Endothelial cell of umbilical vein (primary cell): Measurements from ENCODE around the gene NCOA3. TPM values are rescaled to one million over a fixed set of nuclear protein-coding genes. Genes with fewer than 3 reads are reported as not detected.

Experiments used
- BruUV-seq: library from RNA; stranded (reverse); fragments of 400-500 nt; replicated peaks from 2 replicates; lab custom pipeline; 2021; lab: Mats Ljungman, UMichigan
- CTCF ChIA-PET: fragments of 300-600, 350-600 bp; sonication (Branson Sonifier 250); formaldehyde crosslinking; loops from one replicate; lab custom pipeline; 2021; ENCODE audit warnings: antibody characterized with exemption, inconsistent platforms; lab: Charles Lee
- POLR2A ChIA-PET: fragments of 300-600, 350-600 bp; sonication (Branson Sonifier 250); formaldehyde crosslinking; loops from one replicate; lab custom pipeline; 2021; ENCODE audit warnings: antibody characterized with exemption, inconsistent platforms; lab: Charles Lee
- DNase-seq: peaks from one replicate; pipeline ENCODE4 v3.0.0-alpha.2; 2011; ENCODE audit warnings: low read depth, low spot score
- FAIRE-seq: peaks from 2 replicates; lab custom pipeline; 2011; peaks lifted over from hg19 to GRCh38; lab: Jason Lieb, UNC
- H2AFZ ChIP-seq: 2 replicates; pipeline ENCODE4 v1.6.0; 2012; ENCODE audit warnings: low read depth, low read length, control low read depth, inconsistent platforms
- H3K27ac ChIP-seq: 2 replicates; pipeline ENCODE4 v1.5.1; 2011; ENCODE audit warnings: low read depth, mild to moderate bottlenecking, control low read depth, low read length, moderate library complexity; ENCODE audit not compliant: insufficient read depth
- H3K27me3 ChIP-seq, 2 experiments: 2 replicates each; pipeline versions ENCODE4 v1.6.0 to v1.6.1; 2011; ENCODE audit warnings: low read length in 2 of 2, mixed read lengths in 1 of 2; ENCODE audit not compliant: control insufficient read depth in 2 of 2, insufficient read depth in 2 of 2
- H3K36me3 ChIP-seq, 2 experiments: 2 replicates in 1 of 2; 3 replicates in 1 of 2; pipeline ENCODE4 v1.5.1; 2011; ENCODE audit warnings: low read length in 2 of 2, mild to moderate bottlenecking in 1 of 2, moderate library complexity in 1 of 2; ENCODE audit not compliant: control insufficient read depth in 2 of 2, insufficient read depth in 2 of 2; ENCODE audit errors: extremely low read depth in 1 of 2
- H3K4me1 ChIP-seq: 3 replicates; pipeline ENCODE4 v1.5.1; 2011; ENCODE audit warnings: mild to moderate bottlenecking, low read length; ENCODE audit not compliant: control insufficient read depth, insufficient read depth; ENCODE audit errors: extremely low read depth
- H3K4me2 ChIP-seq: 2 replicates; pipeline ENCODE4 v1.6.1; 2011; ENCODE audit warnings: low read length, control low read depth, mixed read lengths; ENCODE audit not compliant: insufficient read depth
- H3K4me3 ChIP-seq, 3 experiments: fragments of 200-600 bp in 1 of 3; sonication (generic), shearing (Covaris generic) in 1 of 3; replicated peaks in 1 of 3; 2 replicates each; pipeline ENCODE4 v1.5.1; 2011 to 2016; ENCODE audit warnings: control low read depth in 3 of 3, low read length in 3 of 3, mild to moderate bottlenecking in 2 of 3, inconsistent platforms in 1 of 3, low read depth in 1 of 3, moderate library complexity in 1 of 3; ENCODE audit not compliant: insufficient read depth in 1 of 3
- H3K79me2 ChIP-seq: 2 replicates; pipeline ENCODE4 v1.6.0; 2012; ENCODE audit warnings: low read length, inconsistent platforms; ENCODE audit not compliant: control insufficient read depth, insufficient read depth
- H3K9ac ChIP-seq: replicated peaks from 2 replicates; pipeline ENCODE3; 2011; ENCODE audit warnings: low read length, control low read depth; ENCODE audit not compliant: insufficient read depth; ENCODE audit errors: extremely low read depth
- H3K9me1 ChIP-seq: replicated peaks from 3 replicates; pipeline ENCODE4 v1.6.0; 2011; ENCODE audit warnings: mild to moderate bottlenecking, low read length; ENCODE audit not compliant: control insufficient read depth, insufficient read depth; ENCODE audit errors: extremely low read depth
- H3K9me3 ChIP-seq: replicated peaks from 2 replicates; pipeline ENCODE4 v1.5.1; 2012; ENCODE audit warnings: low read length, inconsistent platforms; ENCODE audit not compliant: control insufficient read depth, insufficient read depth
- H4K20me1 ChIP-seq: replicated peaks from 2 replicates; pipeline ENCODE3; 2011; ENCODE audit warnings: mild to moderate bottlenecking, low read length; ENCODE audit not compliant: control insufficient read depth, insufficient read depth; ENCODE audit errors: extremely low read depth
- CTCF ChIP-seq, 2 donors: IDR thresholded peaks; 1 replicate in 1 of 2; 2 replicates in 1 of 2; pipeline ENCODE4 v1.5.1; 2011; ENCODE audit warnings: low read length in 2 of 2, mild to moderate bottlenecking in 2 of 2, moderate library complexity in 2 of 2, control low read depth in 1 of 2, inconsistent platforms in 1 of 2, low read depth in 1 of 2; ENCODE audit not compliant: insufficient read depth in 1 of 2; ENCODE audit errors: extremely low read depth in 1 of 2
- EZH2 ChIP-seq: IDR thresholded peaks from 2 replicates; pipeline ENCODE4 v1.6.1; 2012; ENCODE audit warnings: borderline replicate concordance, low read depth, mild to moderate bottlenecking, moderate library complexity, low read length, inconsistent platforms; ENCODE audit not compliant: severe bottlenecking
- FOS ChIP-seq: IDR thresholded peaks from 2 replicates; pipeline ENCODE4 v1.6.1; 2011; ENCODE audit warnings: mild to moderate bottlenecking, low read length, moderate library complexity, borderline replicate concordance; ENCODE audit not compliant: insufficient read depth
- GATA2 ChIP-seq: IDR thresholded peaks from 2 replicates; pipeline ENCODE4 v1.7.0; 2011; ENCODE audit warnings: low read depth, mild to moderate bottlenecking, moderate library complexity, mixed read lengths, low read length; ENCODE audit not compliant: insufficient read length, insufficient read depth
- JUN ChIP-seq: IDR thresholded peaks from 2 replicates; pipeline ENCODE4 v1.6.1; 2011; ENCODE audit warnings: borderline replicate concordance, low read depth; ENCODE audit not compliant: insufficient read length, insufficient read depth
- MYC ChIP-seq: IDR thresholded peaks from one replicate; pipeline ENCODE4 v1.6.1; 2011; ENCODE audit warnings: mild to moderate bottlenecking, low read depth, low read length
- POLR2A ChIP-seq: IDR thresholded peaks from 2 replicates; pipeline ENCODE4 v1.6.1; 2012; ENCODE audit warnings: low read depth, mild to moderate bottlenecking, control low read depth, low read length
- POLR2AphosphoS5 ChIP-seq: IDR thresholded peaks from 2 replicates; pipeline ENCODE4 v1.6.1; 2012; ENCODE audit warnings: low read depth, mild to moderate bottlenecking, control low read depth, low read length, moderate library complexity; ENCODE audit not compliant: insufficient read depth
- dilution Hi-C: fragments of 300-500 bp; cut with MboI; formaldehyde crosslinking; loops from one replicate; pipeline ENCODE4 v1.15.0; 2019; ENCODE audit warnings: low sequenced_read_pairs; ENCODE audit not compliant: extremely low pct_ligation_motif_present
- intact Hi-C: fragments of 100-400 bp; cut with micrococcal nuclease; formaldehyde crosslinking; loops from one replicate; pipeline ENCODE4 v1.10.0; 2022
- polyA plus RNA-seq, 4 experiments: library from polyadenylated mRNA; depleted of rRNA in 3 of 4; stranded (reverse) in 3 of 4; unstranded in 1 of 4; fragments of >200 nt; gene quantifications; 2 replicates each; pipeline versions ENCODE4 v1.2.1 to v1.2.3, GENCODE V29; 2011 to 2012; ENCODE audit warnings: missing spikeins in 1 of 4
- total RNA-seq: library from RNA; stranded (reverse); gene quantifications from 2 replicates; pipeline ENCODE4 v1.2.3, GENCODE V29; 2021
- TF ChIP-seq, protein P1 (sequence below): IDR thresholded peaks from 2 replicates; pipeline ENCODE4 v1.6.1; 2011; ENCODE audit not compliant: insufficient read depth, insufficient read length

Gene NCOA3
- total and polyA plus RNA-seq, 2 donors (not counting 3 experiments of a cell fraction or from before 2014, with no cell fraction given): 12.0 to 35.6 TPM

GRCh38 chr20:47667086-47667485 lies 165.4 kb downstream of the NCOA3 start:
- no peaks in the 10 kb centered on the region for H3K9me1 ChIP-seq
- H3K4me1 ChIP-seq: peaks cover 7% of the 10 kb centered on the region
- FAIRE-seq (no peak), DNase-seq (no peak)
- H4K20me1 ChIP-seq: no peaks in the 10 kb centered on the region
- H3K36me3 ChIP-seq: no peaks in the 10 kb centered on the region
- H3K9ac ChIP-seq: no peak overlapping the region
- no peak overlapping the region for H2AFZ ChIP-seq
- no peak overlapping the region for H3K4me2 ChIP-seq
- ChIA-PET POLR2A (no interaction called here), CTCF (interaction anchor here (2.8 to 9.7 kb wide), 2 partner anchors 11 to 954 kb away, joined by 11 to 158 read pairs; no protein-coding TSS in a partner anchor)
- no peaks in the 10 kb centered on the region for H3K27me3 ChIP-seq
- H3K27ac ChIP-seq: no peak overlapping the region
- dilution Hi-C loops: no loop called here
- H3K79me2 ChIP-seq: no peaks in the 10 kb centered on the region
- intact Hi-C loops: no loop called here
- H3K9me3 ChIP-seq: no peaks in the 10 kb centered on the region
- BruUV-seq: no TSS peak
- no peak for TF ChIP-seq EZH2
- TF ChIP-seq JUN: no peak
- no peak for TF ChIP-seq CTCF (IDR thresholded peaks at IDR 0.05; ENCODE audit: extremely low read depth in 1 of 2, insufficient read depth in 1 of 2, low read depth in 1 of 2, low read length in 2 of 2)
- TF ChIP-seq GATA2: no peak
- TF ChIP-seq, protein P1, sequence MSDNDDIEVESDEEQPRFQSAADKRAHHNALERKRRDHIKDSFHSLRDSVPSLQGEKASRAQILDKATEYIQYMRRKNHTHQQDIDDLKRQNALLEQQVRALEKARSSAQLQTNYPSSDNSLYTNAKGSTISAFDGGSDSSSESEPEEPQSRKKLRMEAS: no peak
- TF ChIP-seq FOS: no peak
- TF ChIP-seq MYC: no peak
- TF ChIP-seq POLR2A: no peak
- TF ChIP-seq POLR2AphosphoS5: no peak
- H3K4me3 ChIP-seq: no peak overlapping the region
